Ectodermal cell (in vitro differentiated cells): Measurements from ENCODE around the gene PRR35.

Experiments used
- H3K27ac ChIP-seq: 2 replicates; pipeline ENCODE4 v1.7.0; 2013; ENCODE audit warnings: mild to moderate bottlenecking, low read depth, low read length; ENCODE audit not compliant: insufficient read depth, poor library complexity, severe bottlenecking
- H3K27me3 ChIP-seq: 2 replicates; pipeline ENCODE4 v1.7.0; 2013; ENCODE audit warnings: mild to moderate bottlenecking, low read length; ENCODE audit not compliant: insufficient read depth, control insufficient read depth, poor library complexity, severe bottlenecking
- H3K36me3 ChIP-seq: one replicate; pipeline ENCODE4 v1.7.0; 2013; ENCODE audit warnings: low read length; ENCODE audit not compliant: control insufficient read depth, insufficient read depth
- H3K4me1 ChIP-seq: one replicate; pipeline ENCODE4 v1.7.0; 2013; ENCODE audit warnings: low read length; ENCODE audit not compliant: control insufficient read depth, insufficient read depth
- H3K4me3 ChIP-seq: 2 replicates; pipeline ENCODE4 v1.7.0; 2013; ENCODE audit warnings: low read depth, low read length, control low read depth; ENCODE audit not compliant: insufficient read depth
- H3K9me3 ChIP-seq: 2 replicates; pipeline ENCODE4 v1.7.0; 2013; ENCODE audit warnings: mild to moderate bottlenecking, low read length, moderate library complexity; ENCODE audit not compliant: control insufficient read depth
- WGBS, 2 experiments: methylation state at CpG; one replicate each; pipeline ENCODE4 v1.1.7; 2013; ENCODE audit warnings: missing lambda C conversion rate in 2 of 2; 5-methylcytosine and 5-hydroxymethylcytosine counted together

PRR35 gene

DNA sequence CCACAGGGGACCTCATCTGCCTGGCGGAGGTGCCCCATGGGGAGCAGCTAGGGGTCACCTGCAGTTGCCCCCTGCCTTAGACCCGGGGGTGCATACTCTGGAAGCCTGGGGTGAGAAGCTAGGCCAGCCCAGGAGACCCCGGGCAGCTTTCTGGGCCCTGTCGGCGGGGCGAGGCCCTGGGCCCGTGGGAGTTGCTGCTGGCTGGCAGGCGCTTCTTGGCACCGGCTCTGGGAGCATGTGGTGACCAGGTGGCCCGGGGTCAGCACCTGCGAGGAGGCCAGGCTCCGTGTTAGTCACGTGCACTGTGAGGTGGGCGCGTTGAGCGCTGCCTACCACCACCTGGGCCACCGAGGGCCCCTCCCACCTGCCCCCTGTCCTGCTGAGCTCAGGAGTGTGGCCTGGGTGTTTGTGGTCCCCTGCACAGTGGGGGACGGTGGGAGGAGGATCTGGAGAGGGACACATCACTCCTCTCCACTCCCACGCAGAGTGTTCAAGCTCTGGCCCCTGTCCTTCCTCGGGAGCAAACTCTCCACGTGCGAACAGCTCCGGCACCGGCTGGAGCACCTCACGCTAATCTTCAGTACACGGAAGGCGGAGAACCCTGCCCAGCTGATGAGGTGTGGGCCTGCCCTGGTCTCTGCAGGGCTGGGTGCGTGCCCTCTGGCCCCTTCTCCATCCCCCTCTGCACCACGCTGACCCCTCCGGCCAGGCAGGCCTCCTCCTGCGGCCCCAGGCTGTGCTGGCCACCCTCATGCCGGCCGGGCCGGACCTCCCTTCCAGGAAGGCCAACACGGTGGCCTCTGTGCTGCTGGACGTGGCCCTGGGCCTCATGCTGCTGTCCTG is 15.4 kb downstream of the PRR35 start:
- no peaks in the 10 kb centered on the region for H3K36me3 ChIP-seq
- H3K9me3 ChIP-seq = no peaks in the 10 kb centered on the region
- peaks cover 2% of the 10 kb centered on the region for H3K4me1 ChIP-seq
- no peaks in the 10 kb centered on the region for H3K27me3 ChIP-seq
- H3K4me3 ChIP-seq = no peak overlapping the region
- H3K27ac ChIP-seq = no peak overlapping the region
- 92 to 93% methylated on average over 36 of the region's 36 CpGs for WGBS, 2 experiments

DNA sequence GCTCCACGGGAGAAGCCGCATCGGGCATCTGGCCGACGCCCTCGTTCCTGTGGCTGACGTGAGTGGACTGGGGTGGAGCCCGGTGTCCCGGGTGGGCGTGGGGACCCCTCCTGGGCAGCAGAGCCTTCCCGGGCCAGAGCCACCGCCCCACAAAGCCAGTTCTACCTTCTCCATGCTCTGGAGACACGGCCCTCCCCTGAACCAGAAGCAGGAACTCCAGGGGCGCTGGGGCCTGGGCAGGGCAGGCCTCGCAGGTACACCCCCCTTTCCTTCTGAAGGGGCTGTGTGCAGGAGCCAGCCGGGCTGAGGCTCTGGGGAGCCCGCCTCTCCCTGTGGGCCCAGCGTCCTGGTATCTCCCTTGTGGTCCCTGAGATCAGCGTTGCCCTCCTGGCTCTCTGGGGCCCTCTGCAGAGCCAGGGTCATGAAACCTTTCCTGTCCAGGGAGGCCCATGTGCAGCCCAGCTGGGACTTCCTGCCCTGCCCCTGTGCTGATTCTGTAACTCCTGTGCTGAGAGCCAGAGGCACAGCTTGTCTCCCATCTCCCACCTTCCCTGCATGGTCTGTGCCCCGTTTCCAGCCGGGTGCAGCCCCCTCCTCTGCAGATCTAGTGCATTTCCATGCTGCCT is 16.1 kb downstream of the PRR35 start:
- H3K27ac ChIP-seq = no peak overlapping the region
- no peaks in the 10 kb centered on the region for H3K9me3 ChIP-seq
- 93 to 94% methylated on average over 21 of the region's 21 CpGs for WGBS, 2 experiments
- H3K27me3 ChIP-seq = no peaks in the 10 kb centered on the region
- no peak overlapping the region for H3K4me3 ChIP-seq
- H3K36me3 ChIP-seq = no peaks in the 10 kb centered on the region
- H3K4me1 ChIP-seq = peaks cover 2% of the 10 kb centered on the region

DNA sequence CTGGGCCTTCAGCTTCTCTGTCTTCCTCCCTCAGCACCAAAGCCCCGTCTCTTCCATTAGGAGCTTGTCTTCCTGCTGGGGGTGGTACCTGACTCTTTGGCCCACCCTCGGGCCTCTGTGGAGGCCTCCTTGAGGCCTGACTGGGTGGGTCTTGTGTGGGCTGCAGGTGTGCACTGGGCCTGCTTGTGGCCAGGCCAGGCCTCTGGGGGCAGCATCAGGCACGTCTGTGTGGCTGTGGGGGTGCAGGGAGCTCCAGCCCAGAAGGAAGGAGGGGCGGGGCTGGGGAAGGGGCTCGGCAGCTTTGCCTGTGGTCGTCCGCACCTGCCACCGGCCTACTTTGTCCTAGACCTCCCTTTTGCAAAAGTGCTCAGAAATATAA is 16.6 kb downstream of the PRR35 start:
- WGBS, 2 experiments = 59 to 60% methylated on average over 4 to 6 of the region's 8 CpGs
- Histone ChIP-seq H3K4me3 (no peak overlapping the region), H3K4me1 (peaks cover 2% of the 10 kb centered on the region), H3K36me3 (no peaks in the 10 kb centered on the region), H3K9me3 (no peaks in the 10 kb centered on the region), H3K27me3 (no peaks in the 10 kb centered on the region), H3K27ac (no peak overlapping the region)

DNA sequence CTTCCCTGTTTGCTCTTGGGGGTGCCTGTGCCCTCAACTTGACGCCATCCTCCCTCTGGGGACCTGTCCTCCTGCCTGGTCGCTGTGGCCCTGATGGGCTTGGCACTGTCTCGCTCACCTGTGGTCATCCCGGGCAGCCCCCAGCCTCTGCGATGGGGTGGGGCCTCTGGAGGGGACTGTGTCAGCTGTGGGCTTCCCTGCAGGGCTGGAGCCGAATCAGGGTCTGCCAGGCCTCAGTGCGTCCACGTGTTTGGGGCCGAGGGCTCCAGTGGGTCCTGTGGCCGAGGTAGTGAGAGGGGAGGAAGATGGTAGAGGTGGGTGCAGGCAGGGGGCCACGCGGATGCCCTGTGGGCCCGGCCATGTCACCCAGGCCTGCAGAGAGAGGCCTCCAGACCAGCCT is 17.6 kb downstream of the PRR35 start:
- Histone ChIP-seq H3K4me1 (no peaks in the 10 kb centered on the region), H3K27ac (no peak overlapping the region), H3K4me3 (no peak overlapping the region), H3K9me3 (no peaks in the 10 kb centered on the region), H3K27me3 (no peaks in the 10 kb centered on the region), H3K36me3 (no peaks in the 10 kb centered on the region)
- WGBS, 2 experiments = 94 to 96% methylated on average over 13 of the region's 13 CpGs

DNA sequence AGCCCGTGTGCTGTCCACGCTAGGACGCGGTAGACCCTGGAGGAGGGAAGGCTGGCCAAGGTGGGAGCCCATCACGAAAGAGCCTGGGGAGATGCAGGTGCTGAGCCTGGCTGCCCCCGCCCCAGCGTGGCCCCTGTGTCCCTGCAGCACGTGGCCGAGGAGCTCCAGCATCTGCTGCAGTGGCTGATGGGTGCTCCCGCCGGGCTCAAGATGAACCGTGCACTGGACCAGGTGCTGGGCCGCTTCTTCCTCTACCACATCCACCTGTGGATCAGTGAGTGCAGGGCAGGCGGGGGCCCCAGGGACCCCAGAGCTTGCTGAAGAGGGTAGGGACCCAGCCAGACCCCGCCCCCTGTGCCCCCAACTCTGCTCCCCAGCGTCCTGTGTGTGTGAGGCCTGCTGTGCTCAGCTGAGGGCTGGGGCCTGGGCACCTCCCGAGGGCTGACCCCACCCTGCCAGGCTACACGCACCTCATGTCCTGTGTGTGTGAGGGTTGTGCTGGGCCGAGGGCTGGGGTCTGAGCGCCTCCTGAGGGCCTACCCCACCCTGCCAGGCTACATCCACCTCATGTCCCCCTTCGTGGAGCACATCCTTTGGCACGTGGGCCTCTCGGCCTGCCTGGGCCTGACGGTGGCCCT is 18.2 kb downstream of the PRR35 start:
- Histone ChIP-seq H3K4me1 (peaks cover 1% of the 10 kb centered on the region), H3K27me3 (no peaks in the 10 kb centered on the region), H3K36me3 (no peaks in the 10 kb centered on the region), H3K9me3 (no peaks in the 10 kb centered on the region), H3K27ac (no peak overlapping the region), H3K4me3 (no peak overlapping the region)
- 89 to 90% methylated on average over 24 of the region's 24 CpGs for WGBS, 2 experiments

DNA sequence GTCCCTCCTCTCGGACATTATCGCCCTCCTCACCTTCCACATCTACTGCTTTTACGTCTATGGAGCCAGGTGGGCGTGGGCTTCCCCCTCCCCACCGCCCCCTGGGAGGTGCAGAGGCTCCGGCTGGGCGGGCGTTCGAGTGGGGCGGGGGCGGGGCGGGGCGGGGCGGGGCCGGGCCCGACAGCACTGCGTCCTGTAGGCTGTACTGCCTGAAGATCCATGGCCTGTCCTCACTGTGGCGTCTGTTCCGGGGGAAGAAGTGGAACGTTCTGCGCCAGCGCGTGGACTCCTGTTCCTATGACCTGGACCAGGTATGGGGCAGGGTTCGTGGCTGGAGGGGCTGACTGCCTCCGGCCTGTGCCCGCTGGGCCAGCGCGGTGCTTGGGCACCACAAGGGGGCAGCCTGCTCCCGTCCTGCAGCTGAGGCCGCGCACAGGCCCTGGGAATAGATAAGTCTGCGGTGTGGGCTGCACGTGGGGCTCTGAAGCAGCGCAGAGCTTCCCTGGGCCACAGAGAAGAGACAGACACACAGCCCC is 18.7 kb downstream of the PRR35 start:
- peaks cover 5% of the 10 kb centered on the region for H3K27me3 ChIP-seq
- H3K4me3 ChIP-seq = no peak overlapping the region
- peaks cover 7% of the 10 kb centered on the region for H3K4me1 ChIP-seq
- 32 to 33% methylated on average over 34 of the region's 34 CpGs for WGBS, 2 experiments
- H3K36me3 ChIP-seq = no peaks in the 10 kb centered on the region
- no peak overlapping the region for H3K27ac ChIP-seq
- H3K9me3 ChIP-seq = no peaks in the 10 kb centered on the region

DNA sequence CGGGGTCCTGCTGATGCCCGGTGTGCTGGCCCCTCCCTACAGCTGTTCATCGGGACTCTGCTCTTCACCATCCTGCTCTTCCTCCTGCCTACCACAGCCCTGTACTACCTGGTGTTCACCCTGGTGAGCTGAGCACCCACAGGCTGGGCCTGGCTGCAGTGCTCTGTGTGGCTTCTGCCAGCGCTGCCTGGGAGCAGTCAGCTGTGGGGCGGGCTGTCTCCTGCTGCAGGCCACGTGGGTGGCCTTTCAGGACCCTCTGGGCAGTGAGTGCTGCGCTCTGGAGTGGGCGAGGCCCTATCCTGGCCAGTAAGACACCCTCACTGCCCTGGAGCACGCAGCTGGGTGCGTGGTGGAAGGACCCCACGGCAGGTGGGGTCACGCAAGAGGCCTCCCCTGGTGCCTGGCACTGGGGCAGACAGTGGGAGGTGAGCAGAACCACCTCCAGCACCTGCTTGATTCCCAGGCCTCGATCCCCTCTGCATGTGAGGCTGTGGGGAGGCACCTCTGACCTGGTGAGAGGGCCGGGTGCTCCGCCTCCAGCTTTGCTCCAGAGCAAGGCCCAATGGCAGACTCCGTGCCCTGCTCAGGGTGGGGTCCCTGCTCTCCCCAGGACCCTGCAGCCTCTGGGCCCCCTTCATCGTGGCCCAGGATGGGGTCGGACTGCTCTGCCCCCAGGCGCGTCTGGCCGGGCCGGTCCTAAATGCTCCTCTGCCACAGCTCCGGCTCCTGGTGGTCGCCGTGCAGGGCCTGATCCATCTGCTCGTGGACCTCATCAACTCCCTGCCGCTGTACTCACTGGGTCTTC is 20.1 kb downstream of the PRR35 start:
- H3K27me3 ChIP-seq = peaks cover 16% of the 10 kb centered on the region
- 95% methylated on average over 27 of the region's 27 CpGs for WGBS, 2 experiments
- H3K27ac ChIP-seq = no peak overlapping the region

DNA sequence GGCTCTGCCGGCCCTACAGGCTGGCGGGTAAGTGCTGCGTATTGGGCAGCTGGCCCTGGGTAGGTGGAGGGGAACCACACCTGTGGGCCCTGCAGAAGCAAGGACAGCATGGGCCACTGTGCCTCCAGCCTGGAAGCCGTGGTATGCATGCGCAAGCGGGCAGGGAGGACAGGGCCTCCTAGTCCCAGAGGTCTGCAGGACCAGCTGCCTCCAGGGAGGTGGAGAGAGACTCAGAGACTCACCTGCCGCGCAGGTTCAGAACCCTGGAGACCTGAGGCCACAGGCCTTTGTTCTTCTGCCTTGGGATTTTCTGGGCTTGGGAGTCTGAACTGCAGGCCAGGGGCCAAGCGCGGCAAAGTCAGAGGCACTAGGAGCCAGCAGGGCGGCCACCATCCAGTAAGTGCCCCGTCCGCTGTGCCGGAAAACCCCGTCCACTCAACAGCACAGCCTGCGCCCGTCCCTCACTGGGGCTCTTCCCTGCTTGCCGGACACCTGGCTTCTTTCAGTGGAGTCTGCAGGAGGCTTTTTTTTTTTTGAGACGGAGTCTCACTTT is 20.8 kb downstream of the PRR35 start:
- H3K9me3 ChIP-seq = no peaks in the 10 kb centered on the region
- peaks cover 7% of the 10 kb centered on the region for H3K4me1 ChIP-seq
- 96% methylated on average over 19 of the region's 19 CpGs for WGBS, 2 experiments
- H3K4me3 ChIP-seq = no peak overlapping the region
- H3K27ac ChIP-seq = no peak overlapping the region
- H3K36me3 ChIP-seq = no peaks in the 10 kb centered on the region
- peaks cover 22% of the 10 kb centered on the region for H3K27me3 ChIP-seq

More for the DNA sequence above, 20.1 kb downstream of the PRR35 start:
- Histone ChIP-seq H3K36me3 (no peaks in the 10 kb centered on the region), H3K9me3 (no peaks in the 10 kb centered on the region), H3K4me3 (no peak overlapping the region), H3K4me1 (peaks cover 7% of the 10 kb centered on the region)

DNA sequence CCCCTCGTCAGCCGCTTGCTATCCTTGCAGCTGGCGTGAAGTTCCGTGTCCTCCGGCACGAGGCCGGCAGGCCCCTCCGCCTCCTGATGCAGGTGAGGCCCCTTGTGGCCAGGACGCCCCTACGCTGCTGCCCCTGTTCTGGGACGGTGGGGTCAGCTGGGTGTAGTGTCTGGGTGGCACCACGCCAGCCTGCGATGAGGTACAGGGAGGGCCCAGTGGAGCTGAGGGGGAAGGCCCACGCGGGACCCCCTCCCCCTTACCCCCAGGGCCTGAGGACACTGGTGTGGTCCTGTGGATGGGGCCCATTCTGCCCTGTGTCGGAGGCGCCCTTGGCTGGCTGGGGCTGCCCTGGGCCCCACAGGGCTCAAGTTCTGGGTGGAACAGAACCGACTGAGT is 22.0 kb downstream of the PRR35 start:
- Histone ChIP-seq H3K9me3 (no peaks in the 10 kb centered on the region), H3K27me3 (peaks cover 33% of the 10 kb centered on the region), H3K36me3 (no peaks in the 10 kb centered on the region), H3K4me1 (peaks cover 7% of the 10 kb centered on the region), H3K27ac (no peak overlapping the region), H3K4me3 (no peak overlapping the region)
- WGBS, 2 experiments = 84 to 87% methylated on average over 18 of the region's 18 CpGs
